Endothelial cell of umbilical vein (primary cell): ENCODE results near the gene FNIP2. TPM values are rescaled to one million over a fixed set of nuclear protein-coding genes. Genes with fewer than 3 reads are reported as not detected.

ENCODE experiments used
- BruUV-seq: library from RNA; stranded (reverse); fragments of 400-500 nt; replicated peaks from 2 replicates; lab custom pipeline; 2021; lab: Mats Ljungman, UMichigan
- CTCF ChIA-PET: fragments of 300-600, 350-600 bp; sonication (Branson Sonifier 250); formaldehyde crosslinking; loops from one replicate; lab custom pipeline; 2021; ENCODE audit warnings: antibody characterized with exemption, inconsistent platforms; lab: Charles Lee
- POLR2A ChIA-PET: fragments of 300-600, 350-600 bp; sonication (Branson Sonifier 250); formaldehyde crosslinking; loops from one replicate; lab custom pipeline; 2021; ENCODE audit warnings: antibody characterized with exemption, inconsistent platforms; lab: Charles Lee
- DNase-seq: peaks from one replicate; pipeline ENCODE4 v3.0.0-alpha.2; 2011; ENCODE audit warnings: low read depth, low spot score
- FAIRE-seq: peaks from 2 replicates; lab custom pipeline; 2011; peaks lifted over from hg19 to GRCh38; lab: Jason Lieb, UNC
- H2AFZ ChIP-seq: 2 replicates; pipeline ENCODE4 v1.6.0; 2012; ENCODE audit warnings: low read depth, low read length, control low read depth, inconsistent platforms
- H3K27ac ChIP-seq: 2 replicates; pipeline ENCODE4 v1.5.1; 2011; ENCODE audit warnings: low read depth, mild to moderate bottlenecking, control low read depth, low read length, moderate library complexity; ENCODE audit not compliant: insufficient read depth
- H3K27me3 ChIP-seq, 2 experiments: 2 replicates each; pipeline versions ENCODE4 v1.6.0 to v1.6.1; 2011; ENCODE audit warnings: low read length in 2 of 2, mixed read lengths in 1 of 2; ENCODE audit not compliant: control insufficient read depth in 2 of 2, insufficient read depth in 2 of 2
- H3K36me3 ChIP-seq, 2 experiments: 2 replicates in 1 of 2; 3 replicates in 1 of 2; pipeline ENCODE4 v1.5.1; 2011; ENCODE audit warnings: low read length in 2 of 2, mild to moderate bottlenecking in 1 of 2, moderate library complexity in 1 of 2; ENCODE audit not compliant: control insufficient read depth in 2 of 2, insufficient read depth in 2 of 2; ENCODE audit errors: extremely low read depth in 1 of 2
- H3K4me1 ChIP-seq: 3 replicates; pipeline ENCODE4 v1.5.1; 2011; ENCODE audit warnings: mild to moderate bottlenecking, low read length; ENCODE audit not compliant: control insufficient read depth, insufficient read depth; ENCODE audit errors: extremely low read depth
- H3K4me2 ChIP-seq: 2 replicates; pipeline ENCODE4 v1.6.1; 2011; ENCODE audit warnings: low read length, control low read depth, mixed read lengths; ENCODE audit not compliant: insufficient read depth
- H3K4me3 ChIP-seq, 3 experiments: fragments of 200-600 bp in 1 of 3; sonication (generic), shearing (Covaris generic) in 1 of 3; replicated peaks in 1 of 3; 2 replicates each; pipeline ENCODE4 v1.5.1; 2011 to 2016; ENCODE audit warnings: control low read depth in 3 of 3, low read length in 3 of 3, mild to moderate bottlenecking in 2 of 3, inconsistent platforms in 1 of 3, low read depth in 1 of 3, moderate library complexity in 1 of 3; ENCODE audit not compliant: insufficient read depth in 1 of 3
- H3K79me2 ChIP-seq: 2 replicates; pipeline ENCODE4 v1.6.0; 2012; ENCODE audit warnings: low read length, inconsistent platforms; ENCODE audit not compliant: control insufficient read depth, insufficient read depth
- H3K9ac ChIP-seq: replicated peaks from 2 replicates; pipeline ENCODE3; 2011; ENCODE audit warnings: low read length, control low read depth; ENCODE audit not compliant: insufficient read depth; ENCODE audit errors: extremely low read depth
- H3K9me1 ChIP-seq: replicated peaks from 3 replicates; pipeline ENCODE4 v1.6.0; 2011; ENCODE audit warnings: mild to moderate bottlenecking, low read length; ENCODE audit not compliant: control insufficient read depth, insufficient read depth; ENCODE audit errors: extremely low read depth
- H3K9me3 ChIP-seq: replicated peaks from 2 replicates; pipeline ENCODE4 v1.5.1; 2012; ENCODE audit warnings: low read length, inconsistent platforms; ENCODE audit not compliant: control insufficient read depth, insufficient read depth
- H4K20me1 ChIP-seq: replicated peaks from 2 replicates; pipeline ENCODE3; 2011; ENCODE audit warnings: mild to moderate bottlenecking, low read length; ENCODE audit not compliant: control insufficient read depth, insufficient read depth; ENCODE audit errors: extremely low read depth
- CTCF ChIP-seq, 2 donors: IDR thresholded peaks; 1 replicate in 1 of 2; 2 replicates in 1 of 2; pipeline ENCODE4 v1.5.1; 2011; ENCODE audit warnings: low read length in 2 of 2, mild to moderate bottlenecking in 2 of 2, moderate library complexity in 2 of 2, control low read depth in 1 of 2, inconsistent platforms in 1 of 2, low read depth in 1 of 2; ENCODE audit not compliant: insufficient read depth in 1 of 2; ENCODE audit errors: extremely low read depth in 1 of 2
- EZH2 ChIP-seq: IDR thresholded peaks from 2 replicates; pipeline ENCODE4 v1.6.1; 2012; ENCODE audit warnings: borderline replicate concordance, low read depth, mild to moderate bottlenecking, moderate library complexity, low read length, inconsistent platforms; ENCODE audit not compliant: severe bottlenecking
- FOS ChIP-seq: IDR thresholded peaks from 2 replicates; pipeline ENCODE4 v1.6.1; 2011; ENCODE audit warnings: mild to moderate bottlenecking, low read length, moderate library complexity, borderline replicate concordance; ENCODE audit not compliant: insufficient read depth
- GATA2 ChIP-seq: IDR thresholded peaks from 2 replicates; pipeline ENCODE4 v1.7.0; 2011; ENCODE audit warnings: low read depth, mild to moderate bottlenecking, moderate library complexity, mixed read lengths, low read length; ENCODE audit not compliant: insufficient read length, insufficient read depth
- JUN ChIP-seq: IDR thresholded peaks from 2 replicates; pipeline ENCODE4 v1.6.1; 2011; ENCODE audit warnings: borderline replicate concordance, low read depth; ENCODE audit not compliant: insufficient read length, insufficient read depth
- MAX ChIP-seq: IDR thresholded peaks from 2 replicates; pipeline ENCODE4 v1.6.1; 2011; ENCODE audit not compliant: insufficient read depth, insufficient read length
- MYC ChIP-seq: IDR thresholded peaks from one replicate; pipeline ENCODE4 v1.6.1; 2011; ENCODE audit warnings: mild to moderate bottlenecking, low read depth, low read length
- POLR2A ChIP-seq: IDR thresholded peaks from 2 replicates; pipeline ENCODE4 v1.6.1; 2012; ENCODE audit warnings: low read depth, mild to moderate bottlenecking, control low read depth, low read length
- POLR2AphosphoS5 ChIP-seq: IDR thresholded peaks from 2 replicates; pipeline ENCODE4 v1.6.1; 2012; ENCODE audit warnings: low read depth, mild to moderate bottlenecking, control low read depth, low read length, moderate library complexity; ENCODE audit not compliant: insufficient read depth
- dilution Hi-C: fragments of 300-500 bp; cut with MboI; formaldehyde crosslinking; loops from one replicate; pipeline ENCODE4 v1.15.0; 2019; ENCODE audit warnings: low sequenced_read_pairs; ENCODE audit not compliant: extremely low pct_ligation_motif_present
- intact Hi-C: fragments of 100-400 bp; cut with micrococcal nuclease; formaldehyde crosslinking; loops from one replicate; pipeline ENCODE4 v1.10.0; 2022
- polyA plus RNA-seq, 4 experiments: library from polyadenylated mRNA; depleted of rRNA in 3 of 4; stranded (reverse) in 3 of 4; unstranded in 1 of 4; fragments of >200 nt; gene quantifications; 2 replicates each; pipeline versions ENCODE4 v1.2.1 to v1.2.3, GENCODE V29; 2011 to 2012; ENCODE audit warnings: missing spikeins in 1 of 4
- total RNA-seq: library from RNA; stranded (reverse); gene quantifications from 2 replicates; pipeline ENCODE4 v1.2.3, GENCODE V29; 2021

The FNIP2 gene
- total and polyA plus RNA-seq, 2 donors (not counting 3 experiments of a cell fraction or from before 2014, with no cell fraction given) = 4.5 to 14.4 TPM

- Histone ChIP-seq H3K4me1 (no peaks in the 10 kb centered on the region), H3K27ac (no peak overlapping the region), H2AFZ (no peak overlapping the region), H3K9ac (no peak overlapping the region), H4K20me1 (no peaks in the 10 kb centered on the region), H3K9me1 (peaks cover 3% of the 10 kb centered on the region), H3K4me2 (no peak overlapping the region), H3K79me2 (no peaks in the 10 kb centered on the region), H3K27me3 (no peaks in the 10 kb centered on the region), H3K9me3 (no peaks in the 10 kb centered on the region), H3K4me3 (no peak overlapping the region), H3K36me3 (no peaks in the 10 kb centered on the region)
- DNase-seq (no peak), FAIRE-seq (no peak)
- intact Hi-C loops (no loop called here), dilution Hi-C loops (no loop called here)
- BruUV-seq = no TSS peak
- CTCF ChIA-PET = interaction anchor here (1.6 kb wide), 1 partner anchor 31 kb away, joined by 3 read pairs; no protein-coding TSS in a partner anchor
- POLR2A ChIA-PET = no interaction called here
- TF ChIP-seq CTCF (IDR thresholded peaks at IDR 0.05; ENCODE audit: extremely low read depth in 1 of 2, insufficient read depth in 1 of 2, low read depth in 1 of 2, low read length in 2 of 2) (no peak), POLR2A (no peak), GATA2 (no peak), EZH2 (no peak), JUN (no peak), POLR2AphosphoS5 (no peak), MYC (no peak), MAX (no peak), FOS (no peak)
Observed at GRCh38 chr4:158884280-158884679, 115.5 kb downstream of the FNIP2 start.
